Duodenal mucosa (tissue), 2 donors: ENCODE data around the gene ZNF462.

ENCODE experiments used
- H3K27ac ChIP-seq: one replicate; pipeline ENCODE4 v1.7.0; 2013; ENCODE audit warnings: low read depth, low read length
- H3K27me3 ChIP-seq, 2 donors: one replicate each; pipeline ENCODE4 v1.7.0; 2013; ENCODE audit warnings: low read length in 2 of 2, control low read depth in 1 of 2; ENCODE audit not compliant: insufficient read depth in 2 of 2, control insufficient read depth in 1 of 2
- H3K36me3 ChIP-seq, 2 donors: one replicate each; pipeline ENCODE4 v1.7.0; 2013; ENCODE audit warnings: low read length in 2 of 2, control low read depth in 1 of 2; ENCODE audit not compliant: insufficient read depth in 2 of 2, control insufficient read depth in 1 of 2
- H3K4me1 ChIP-seq, 2 donors: one replicate each; pipeline ENCODE4 v1.7.0; 2013; ENCODE audit warnings: low read length in 2 of 2, control low read depth in 1 of 2; ENCODE audit not compliant: insufficient read depth in 2 of 2, control insufficient read depth in 1 of 2
- H3K4me3 ChIP-seq, 2 donors: one replicate each; pipeline ENCODE4 v1.7.0; 2013; ENCODE audit warnings: low read length in 2 of 2, low read depth in 1 of 2
- H3K9ac ChIP-seq, 2 donors: one replicate each; pipeline ENCODE4 v1.7.0; 2013; ENCODE audit warnings: low read length in 2 of 2, low read depth in 1 of 2
- H3K9me3 ChIP-seq, 2 donors: one replicate each; pipeline ENCODE4 v1.7.0; 2013; ENCODE audit warnings: low read length in 2 of 2, control low read depth in 1 of 2; ENCODE audit not compliant: control insufficient read depth in 1 of 2

The ZNF462 gene

DNA sequence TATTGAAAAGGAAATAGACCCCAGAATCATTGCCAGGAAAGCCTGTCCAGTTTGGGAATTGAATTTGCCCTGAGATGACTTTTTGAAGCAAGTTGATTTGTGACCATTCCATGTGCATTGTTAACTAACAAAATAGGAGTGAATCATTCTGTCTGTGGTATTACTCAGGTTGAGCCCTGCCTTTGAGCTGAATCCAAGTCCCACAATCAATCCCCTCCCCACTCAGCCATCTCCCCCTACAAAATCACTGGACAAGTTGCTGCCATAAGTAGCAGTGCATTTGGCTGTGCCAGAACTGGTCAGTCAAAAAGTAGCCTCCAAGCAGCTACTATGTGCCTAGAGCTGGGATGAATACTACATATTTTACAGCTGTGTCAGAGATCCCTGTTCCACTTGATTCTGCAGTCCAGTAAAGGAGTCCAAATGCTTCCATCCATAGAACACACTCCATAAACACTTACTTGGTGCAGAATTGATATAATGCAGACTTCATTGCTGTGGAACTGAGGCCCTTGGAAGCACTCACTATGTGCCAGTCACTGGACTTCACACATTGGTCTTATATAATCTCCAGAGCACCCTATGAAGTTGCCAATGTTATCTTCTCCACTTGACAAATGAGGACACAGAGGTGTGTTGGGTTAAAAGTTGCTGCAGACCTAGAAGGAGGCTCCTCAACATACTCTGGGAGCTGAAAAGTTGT is 96.1 kb downstream of the ZNF462 start:
- H3K9me3 ChIP-seq: no peaks in the 10 kb centered on the region
- H3K36me3 ChIP-seq: peaks cover 0 to 3% of the 10 kb centered on the region in 2 donors
- no peak overlapping the region for H3K9ac ChIP-seq
- H3K27ac ChIP-seq: no peak overlapping the region
- no peaks in the 10 kb centered on the region for H3K27me3 ChIP-seq
- no peaks in the 10 kb centered on the region for H3K4me1 ChIP-seq
- H3K4me3 ChIP-seq: no peak overlapping the region

DNA sequence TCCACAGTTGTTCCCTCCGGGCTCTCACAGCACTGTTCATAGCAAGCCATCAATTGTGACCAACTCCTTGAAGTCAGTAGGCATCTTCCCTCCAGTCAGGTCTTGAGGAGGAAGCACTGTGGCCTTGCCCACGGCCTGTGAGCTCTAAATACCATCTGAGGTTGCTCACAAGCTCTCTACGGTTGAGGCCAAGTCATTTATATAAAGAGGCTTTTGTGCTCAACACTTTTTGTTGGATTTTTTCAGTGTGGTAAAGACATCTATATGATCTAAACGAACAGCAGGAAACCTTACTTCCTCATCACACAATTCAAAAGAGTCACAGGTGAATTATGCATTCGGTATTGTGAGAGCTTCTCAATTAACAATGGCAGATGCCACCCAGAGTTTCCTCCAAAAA is 97.3 kb downstream of the ZNF462 start:
- Histone ChIP-seq H3K9me3 (no peaks in the 10 kb centered on the region), H3K27me3 (no peaks in the 10 kb centered on the region), H3K4me1 (no peaks in the 10 kb centered on the region), H3K9ac (no peak overlapping the region), H3K36me3 (peaks cover 0 to 3% of the 10 kb centered on the region in 2 donors), H3K4me3 (no peak overlapping the region), H3K27ac (no peak overlapping the region)

DNA sequence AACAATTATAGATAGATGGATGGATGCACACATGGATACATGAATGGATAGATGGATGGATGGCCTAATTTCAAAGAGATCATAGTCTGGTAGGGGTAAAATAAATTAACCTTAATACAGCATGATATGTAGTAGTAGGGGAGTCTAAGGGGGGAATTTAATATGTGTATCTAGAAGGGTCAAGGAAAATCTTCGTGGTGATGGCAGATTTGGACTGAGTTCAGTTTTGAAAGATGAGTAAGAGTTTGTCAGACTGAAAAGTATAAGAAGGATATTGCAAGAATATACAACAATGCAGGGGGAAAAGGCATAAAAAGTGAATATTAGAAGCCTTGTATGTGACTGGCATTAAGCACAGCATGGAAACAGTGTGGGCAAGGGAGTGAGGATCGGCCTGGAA is 98.7 kb downstream of the ZNF462 start:
- H3K36me3 ChIP-seq: peaks cover 0 to 3% of the 10 kb centered on the region in 2 donors
- no peak overlapping the region for H3K27ac ChIP-seq
- no peak overlapping the region for H3K4me3 ChIP-seq
- H3K4me1 ChIP-seq: no peaks in the 10 kb centered on the region
- H3K9ac ChIP-seq: no peak overlapping the region
- no peaks in the 10 kb centered on the region for H3K27me3 ChIP-seq
- H3K9me3 ChIP-seq: no peaks in the 10 kb centered on the region

DNA sequence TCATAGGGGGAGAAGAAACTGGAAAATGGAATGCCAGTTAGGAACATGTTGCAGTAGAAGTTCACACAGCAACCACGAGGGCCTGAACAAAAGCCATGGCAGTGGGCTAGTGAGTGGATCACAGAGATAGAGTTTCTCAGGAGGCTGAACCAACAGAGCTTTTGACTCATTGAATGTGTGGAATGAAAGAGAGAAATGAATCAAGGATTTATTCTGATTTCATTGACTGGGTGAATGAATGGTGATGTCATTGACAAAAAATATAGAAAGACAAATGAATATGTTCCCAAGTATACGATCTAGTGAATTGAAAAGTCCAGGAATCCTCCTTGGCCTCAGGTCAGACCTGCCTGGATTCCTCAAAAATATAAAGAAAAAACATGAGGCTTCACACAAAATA is 99.2 kb downstream of the ZNF462 start:
- no peaks in the 10 kb centered on the region for H3K9me3 ChIP-seq
- no peak overlapping the region for H3K27ac ChIP-seq
- no peaks in the 10 kb centered on the region for H3K27me3 ChIP-seq
- H3K36me3 ChIP-seq: peaks cover 0 to 3% of the 10 kb centered on the region in 2 donors
- H3K9ac ChIP-seq: no peak overlapping the region
- H3K4me1 ChIP-seq: no peaks in the 10 kb centered on the region
- no peak overlapping the region for H3K4me3 ChIP-seq

DNA sequence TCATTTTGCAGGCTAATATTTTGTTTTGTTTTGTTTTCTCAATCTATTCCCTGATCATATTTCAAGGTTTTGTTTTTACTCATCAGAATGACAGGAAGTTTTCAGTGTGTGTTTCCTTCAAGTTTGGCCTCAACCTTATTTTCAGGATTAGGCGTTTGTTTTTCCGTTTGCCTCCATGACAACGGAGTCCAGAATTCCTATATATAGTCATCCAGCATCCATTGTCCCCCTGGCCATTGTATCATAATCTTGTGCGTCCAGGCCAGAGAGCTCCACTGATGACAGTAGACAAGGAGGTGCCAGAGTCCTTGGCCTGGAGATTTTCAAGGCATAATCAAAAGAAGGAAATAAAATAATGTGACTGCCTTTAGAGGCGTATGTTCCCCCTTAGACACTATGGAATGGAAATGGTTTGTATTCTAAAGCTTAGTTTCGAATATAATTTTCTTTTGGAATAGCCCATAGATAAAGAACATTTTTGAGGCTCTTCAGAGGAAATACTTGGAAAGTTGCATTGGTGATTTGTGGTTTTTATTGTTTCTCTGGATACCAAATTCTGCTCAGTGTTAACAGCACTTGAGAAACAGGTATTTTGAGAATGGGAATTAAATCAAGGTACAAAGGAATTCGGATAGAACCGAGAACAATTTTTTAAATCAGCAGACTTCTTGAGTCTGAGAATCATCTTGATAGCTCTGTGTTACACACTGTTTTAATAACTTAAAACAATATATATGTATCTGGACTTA is 99.8 kb downstream of the ZNF462 start:
- no peak overlapping the region for H3K27ac ChIP-seq
- no peak overlapping the region for H3K4me3 ChIP-seq
- H3K4me1 ChIP-seq: no peaks in the 10 kb centered on the region
- no peaks in the 10 kb centered on the region for H3K9me3 ChIP-seq
- peaks cover 0 to 3% of the 10 kb centered on the region in 2 donors for H3K36me3 ChIP-seq
- H3K27me3 ChIP-seq: no peaks in the 10 kb centered on the region
- no peak overlapping the region for H3K9ac ChIP-seq

DNA sequence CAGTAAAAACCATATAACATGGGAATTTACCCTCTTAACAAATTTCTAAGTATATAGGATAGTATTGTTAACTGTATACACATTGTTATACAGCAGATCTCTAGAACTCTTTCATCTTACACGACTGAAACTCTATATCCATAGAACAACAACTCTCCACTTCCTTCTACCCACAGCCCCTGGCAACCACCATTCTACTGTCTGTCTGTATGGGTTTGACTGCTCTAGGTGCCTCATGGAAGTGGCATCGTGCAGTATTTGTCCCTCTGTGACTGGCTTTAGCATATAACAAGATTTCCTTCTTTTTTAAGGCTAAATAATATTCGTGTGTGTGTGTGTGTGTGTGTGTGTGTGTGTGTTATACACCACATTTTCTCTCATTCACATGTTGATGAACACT is 100.7 kb downstream of the ZNF462 start:
- no peaks in the 10 kb centered on the region for H3K27me3 ChIP-seq
- H3K36me3 ChIP-seq: peaks cover 0 to 3% of the 10 kb centered on the region in 2 donors
- no peaks in the 10 kb centered on the region for H3K9me3 ChIP-seq
- H3K9ac ChIP-seq: no peak overlapping the region
- no peaks in the 10 kb centered on the region for H3K4me1 ChIP-seq
- H3K4me3 ChIP-seq: no peak overlapping the region
- H3K27ac ChIP-seq: no peak overlapping the region

DNA sequence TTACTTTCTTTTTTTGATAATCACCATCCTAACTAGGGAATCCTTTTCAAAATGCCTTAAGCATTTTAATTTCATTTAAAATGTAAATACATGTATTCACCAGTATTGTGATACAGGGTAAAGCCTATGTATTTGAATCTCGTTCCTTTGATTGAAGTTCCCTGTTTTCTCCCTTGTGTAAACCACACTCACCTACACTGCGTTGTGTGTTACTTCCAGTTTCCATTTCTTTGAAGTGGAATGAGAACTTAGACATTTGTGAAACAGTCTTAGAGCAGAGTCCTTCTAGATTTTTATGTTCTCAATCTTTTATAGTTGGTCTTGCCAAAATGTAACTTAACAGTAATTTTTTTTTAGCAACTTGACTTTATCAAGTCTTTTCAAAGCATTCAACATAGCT is 101.4 kb downstream of the ZNF462 start:
- Histone ChIP-seq H3K4me3 (no peak overlapping the region), H3K9me3 (no peaks in the 10 kb centered on the region), H3K27ac (no peak overlapping the region), H3K9ac (no peak overlapping the region), H3K4me1 (no peaks in the 10 kb centered on the region), H3K27me3 (no peaks in the 10 kb centered on the region), H3K36me3 (no peaks in the 10 kb centered on the region)

DNA sequence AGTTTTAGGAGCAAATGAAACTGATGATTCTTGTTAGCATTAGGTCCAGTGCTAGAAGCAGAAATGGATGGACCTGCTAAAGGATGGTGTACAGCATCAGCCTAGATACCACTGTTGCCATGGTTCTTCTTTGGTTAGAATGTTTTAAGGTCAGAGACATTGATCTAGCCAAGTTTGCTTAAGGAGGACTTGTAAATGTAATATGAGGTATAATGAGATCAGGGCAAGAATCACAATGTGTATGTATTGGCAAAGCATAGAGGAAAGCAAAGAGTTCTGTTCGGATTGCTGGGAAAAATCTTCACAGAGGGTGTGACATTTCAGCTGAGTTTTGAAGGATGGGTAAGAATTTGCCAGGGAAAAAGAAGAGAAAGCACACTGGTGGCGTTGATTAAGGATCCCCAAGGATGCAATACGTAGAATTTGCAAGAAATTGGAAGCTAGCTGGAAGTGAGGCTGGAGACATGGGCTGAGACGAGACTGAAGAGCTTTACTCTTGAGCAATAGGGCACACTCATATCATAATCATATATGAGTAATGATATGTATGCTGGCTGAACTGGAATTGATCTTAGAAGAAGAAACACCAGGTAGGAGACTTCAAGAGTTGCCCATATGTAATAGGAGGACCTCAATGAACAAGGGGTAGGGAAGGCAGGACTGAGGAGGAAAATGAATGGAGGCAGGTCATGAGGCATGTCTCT is 102.0 kb downstream of the ZNF462 start:
- Histone ChIP-seq H3K4me3 (no peak overlapping the region), H3K36me3 (no peaks in the 10 kb centered on the region), H3K27ac (no peak overlapping the region), H3K27me3 (no peaks in the 10 kb centered on the region), H3K9me3 (no peaks in the 10 kb centered on the region), H3K4me1 (no peaks in the 10 kb centered on the region), H3K9ac (no peak overlapping the region)

DNA sequence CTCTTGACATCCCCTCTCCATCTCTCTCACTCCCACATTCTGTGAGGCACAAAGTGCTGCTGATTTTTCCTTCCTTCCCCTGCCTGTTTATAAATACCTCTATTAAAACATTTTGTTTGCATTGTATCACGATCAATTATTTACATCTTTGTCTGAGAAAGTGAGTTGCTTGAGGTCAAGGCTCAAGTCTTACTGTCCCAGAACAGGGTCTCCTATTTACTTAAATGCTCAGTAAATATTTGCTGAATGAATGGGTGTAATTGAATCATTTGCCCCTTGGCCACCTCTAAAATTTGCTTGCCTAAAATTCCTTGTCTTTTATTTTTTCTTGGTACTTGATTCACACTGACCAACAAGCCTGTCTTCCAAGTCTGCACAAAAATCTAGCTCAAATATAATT is 103.5 kb downstream of the ZNF462 start:
- Histone ChIP-seq H3K27me3 (no peaks in the 10 kb centered on the region), H3K9me3 (no peaks in the 10 kb centered on the region), H3K9ac (no peak overlapping the region), H3K4me3 (no peak overlapping the region), H3K4me1 (no peaks in the 10 kb centered on the region), H3K36me3 (no peaks in the 10 kb centered on the region), H3K27ac (no peak overlapping the region)

DNA sequence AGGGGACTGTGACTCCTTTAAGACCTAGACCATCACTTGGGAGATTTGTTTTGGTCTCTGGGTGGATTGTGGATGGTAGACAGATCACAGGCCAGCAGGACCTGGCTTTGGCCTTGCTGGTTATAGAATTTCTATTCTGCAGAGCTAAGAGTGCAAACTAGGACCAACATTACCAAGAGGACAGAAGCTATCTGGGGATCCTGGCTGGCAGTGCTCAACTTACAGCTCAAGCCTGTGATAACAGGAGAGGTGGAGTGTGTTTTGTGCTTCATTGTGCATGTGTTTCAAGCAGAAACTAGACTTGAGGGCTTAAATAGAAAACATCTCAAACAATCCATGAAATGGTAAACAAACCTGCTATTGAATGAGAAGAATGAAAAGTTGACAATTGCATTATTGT is 106.7 kb downstream of the ZNF462 start:
- no peaks in the 10 kb centered on the region for H3K27me3 ChIP-seq
- H3K4me3 ChIP-seq: no peak overlapping the region
- no peak overlapping the region for H3K27ac ChIP-seq
- H3K4me1 ChIP-seq: no peaks in the 10 kb centered on the region
- H3K9me3 ChIP-seq: no peaks in the 10 kb centered on the region
- no peak overlapping the region for H3K9ac ChIP-seq
- H3K36me3 ChIP-seq: peaks cover 11 to 18% of the 10 kb centered on the region in 2 donors
